Loucy (cell line): ENCODE data around the gene LMF1.

ENCODE experiments used
- EZH2phosphoT487 ChIP-seq: fragments of 200-600 bp; IDR thresholded peaks from 2 replicates; pipeline ENCODE4 v1.6.1; 2018; ENCODE audit warnings: antibody characterized with exemption, mild to moderate bottlenecking, moderate library complexity, borderline replicate concordance
- TF ChIP-seq, protein P1 (sequence below): fragments of 200-600 bp; sonication (generic); conservative IDR thresholded peaks from 2 replicates; pipeline ENCODE4 v1.5.1; 2014; ENCODE audit warnings: mild to moderate bottlenecking, antibody characterized with exemption, low read length

DNA sequence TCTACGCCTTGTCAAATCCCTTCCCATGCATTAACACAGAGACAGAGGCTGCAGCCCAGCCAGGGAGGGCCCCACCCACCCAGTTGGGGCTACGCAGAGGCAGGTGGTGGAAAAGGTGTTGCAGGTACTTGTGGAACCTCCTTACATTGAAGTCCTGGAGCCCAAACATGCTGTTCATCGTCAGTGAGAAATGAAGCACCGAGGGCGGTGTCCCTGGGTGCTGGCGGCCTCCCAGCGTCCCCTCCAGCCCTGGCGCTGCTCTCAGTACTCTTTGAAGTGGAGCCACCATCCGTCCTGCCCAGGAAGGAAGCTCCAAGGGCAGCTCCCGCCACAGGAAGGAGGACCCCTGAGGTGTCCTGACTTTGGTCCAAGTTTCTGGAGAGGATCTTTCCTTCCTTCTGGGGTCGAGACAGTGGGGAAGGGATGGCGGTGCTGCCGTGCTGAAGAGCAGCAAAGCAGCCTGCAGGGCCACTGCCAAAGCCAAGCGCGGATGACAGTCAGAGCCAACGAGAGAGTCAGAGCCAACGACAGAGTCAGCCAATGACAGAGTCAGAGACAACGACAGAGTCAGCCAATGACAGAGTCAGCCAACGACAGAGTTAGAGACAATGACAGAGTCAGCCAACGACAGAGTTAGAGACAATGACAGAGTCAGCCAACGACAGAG lies 23.4 kb downstream of the LMF1 start:
- TF ChIP-seq, protein P1, sequence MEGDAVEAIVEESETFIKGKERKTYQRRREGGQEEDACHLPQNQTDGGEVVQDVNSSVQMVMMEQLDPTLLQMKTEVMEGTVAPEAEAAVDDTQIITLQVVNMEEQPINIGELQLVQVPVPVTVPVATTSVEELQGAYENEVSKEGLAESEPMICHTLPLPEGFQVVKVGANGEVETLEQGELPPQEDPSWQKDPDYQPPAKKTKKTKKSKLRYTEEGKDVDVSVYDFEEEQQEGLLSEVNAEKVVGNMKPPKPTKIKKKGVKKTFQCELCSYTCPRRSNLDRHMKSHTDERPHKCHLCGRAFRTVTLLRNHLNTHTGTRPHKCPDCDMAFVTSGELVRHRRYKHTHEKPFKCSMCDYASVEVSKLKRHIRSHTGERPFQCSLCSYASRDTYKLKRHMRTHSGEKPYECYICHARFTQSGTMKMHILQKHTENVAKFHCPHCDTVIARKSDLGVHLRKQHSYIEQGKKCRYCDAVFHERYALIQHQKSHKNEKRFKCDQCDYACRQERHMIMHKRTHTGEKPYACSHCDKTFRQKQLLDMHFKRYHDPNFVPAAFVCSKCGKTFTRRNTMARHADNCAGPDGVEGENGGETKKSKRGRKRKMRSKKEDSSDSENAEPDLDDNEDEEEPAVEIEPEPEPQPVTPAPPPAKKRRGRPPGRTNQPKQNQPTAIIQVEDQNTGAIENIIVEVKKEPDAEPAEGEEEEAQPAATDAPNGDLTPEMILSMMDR = no peak
- no peak for TF ChIP-seq EZH2phosphoT487
